ENCODE data around the gene OCEL1. TPM values are rescaled to one million over a fixed set of nuclear protein-coding genes. Genes with fewer than 3 reads are reported as not detected.

Gene OCEL1
- total RNA-seq, 2 donors from 2014 or later, result 21.6 to 26.2 TPM

DNA sequence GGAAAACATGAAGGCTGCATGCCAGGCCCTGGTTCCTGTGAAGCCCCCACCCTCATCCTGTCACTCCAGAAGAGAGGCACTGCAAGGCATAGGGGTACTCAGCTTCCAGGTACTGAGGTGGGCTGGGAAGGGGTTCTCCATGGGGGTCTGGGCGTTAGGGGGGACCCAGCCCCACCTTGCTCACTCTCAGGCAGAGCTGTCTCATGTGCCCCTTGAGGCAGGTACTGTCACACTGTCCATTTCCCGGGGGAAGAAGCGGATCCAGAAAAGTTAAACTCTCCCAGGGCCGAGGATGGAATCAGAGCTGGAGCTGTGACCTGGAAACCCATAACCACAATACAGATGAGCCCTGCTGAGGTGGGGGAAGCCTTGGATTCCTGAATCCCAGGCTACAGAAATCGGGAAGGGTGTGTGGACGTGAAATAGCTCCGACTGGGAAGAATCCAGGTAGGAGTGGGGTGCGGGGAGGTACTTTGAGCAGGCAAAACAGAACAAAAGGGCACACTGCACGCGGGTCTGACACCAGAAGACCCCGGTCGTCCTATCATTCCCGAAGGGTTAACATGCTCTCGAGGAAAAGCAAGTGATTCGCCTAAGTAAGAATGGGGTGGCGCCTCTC, 11.4 kb upstream of the OCEL1 start:
- TF ChIP-seq, protein P1, sequence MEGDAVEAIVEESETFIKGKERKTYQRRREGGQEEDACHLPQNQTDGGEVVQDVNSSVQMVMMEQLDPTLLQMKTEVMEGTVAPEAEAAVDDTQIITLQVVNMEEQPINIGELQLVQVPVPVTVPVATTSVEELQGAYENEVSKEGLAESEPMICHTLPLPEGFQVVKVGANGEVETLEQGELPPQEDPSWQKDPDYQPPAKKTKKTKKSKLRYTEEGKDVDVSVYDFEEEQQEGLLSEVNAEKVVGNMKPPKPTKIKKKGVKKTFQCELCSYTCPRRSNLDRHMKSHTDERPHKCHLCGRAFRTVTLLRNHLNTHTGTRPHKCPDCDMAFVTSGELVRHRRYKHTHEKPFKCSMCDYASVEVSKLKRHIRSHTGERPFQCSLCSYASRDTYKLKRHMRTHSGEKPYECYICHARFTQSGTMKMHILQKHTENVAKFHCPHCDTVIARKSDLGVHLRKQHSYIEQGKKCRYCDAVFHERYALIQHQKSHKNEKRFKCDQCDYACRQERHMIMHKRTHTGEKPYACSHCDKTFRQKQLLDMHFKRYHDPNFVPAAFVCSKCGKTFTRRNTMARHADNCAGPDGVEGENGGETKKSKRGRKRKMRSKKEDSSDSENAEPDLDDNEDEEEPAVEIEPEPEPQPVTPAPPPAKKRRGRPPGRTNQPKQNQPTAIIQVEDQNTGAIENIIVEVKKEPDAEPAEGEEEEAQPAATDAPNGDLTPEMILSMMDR (IDR thresholded peaks at IDR 0.05), result no peak
- TF ChIP-seq POLR2AphosphoS5 (IDR thresholded peaks at IDR 0.05) (no peak), POLR2A (IDR thresholded peaks at IDR 0.05) (no peak)
- intact Hi-C loops (cut with DNase I), result no loop called here
- Histone ChIP-seq H3K9me3 (no peaks in the 10 kb centered on the region), H3K4me3 (peak overlapping the region; percentile 56 to 71), H3K27me3 (replicated peaks; ENCODE audit: insufficient read depth) (no peaks in the 10 kb centered on the region), H3K27ac (peak overlapping the region; percentile 91 to 92), H3K4me1 (replicated peaks) (no peaks in the 10 kb centered on the region), H3K36me3 (peaks cover 0 to 4% of the 10 kb centered on the region in 2 donors)
- WGBS, result 24% methylated on average over 16 of the region's 16 CpGs
- DNase-seq (ENCODE audit: low spot score), result no peak

DNA sequence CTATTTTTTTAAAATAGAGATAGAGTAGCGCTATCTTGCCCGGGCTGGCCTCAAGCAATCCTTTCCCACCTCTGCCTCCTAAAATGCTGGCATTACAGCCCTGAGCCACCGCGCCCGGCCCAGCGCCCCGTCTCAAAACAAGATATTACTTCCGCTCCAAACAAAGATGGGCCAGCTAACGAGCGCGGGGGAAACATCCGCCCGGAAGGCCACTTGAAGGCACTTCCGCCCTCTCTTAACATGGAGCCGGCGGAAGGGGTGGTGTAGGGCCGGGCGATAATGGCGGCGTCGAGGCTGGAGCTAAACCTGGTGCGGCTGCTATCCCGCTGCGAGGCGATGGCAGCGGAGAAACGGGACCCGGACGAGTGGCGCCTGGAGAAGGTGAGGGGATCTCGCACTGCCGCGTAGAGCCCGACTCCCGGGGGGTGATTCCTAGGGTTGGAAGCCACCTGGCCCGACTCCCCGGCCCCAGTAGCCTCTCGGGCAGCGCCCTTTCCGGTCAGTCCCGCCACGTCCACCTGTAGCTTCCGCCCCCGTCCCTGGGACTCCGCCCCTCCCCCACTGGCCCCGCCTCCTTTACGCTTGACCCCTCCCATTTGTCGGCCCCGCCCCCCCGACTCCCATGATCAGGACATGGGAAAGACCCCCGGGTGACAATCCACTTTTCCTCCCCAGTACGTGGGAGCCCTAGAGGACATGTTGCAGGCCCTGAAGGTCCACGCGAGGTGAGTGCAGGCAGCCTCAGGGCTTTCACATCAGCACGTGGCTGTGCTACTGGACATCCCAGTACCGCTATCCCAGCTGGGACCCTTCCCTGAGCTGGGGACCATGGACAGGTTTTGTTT, 10.7 kb upstream of the OCEL1 start, which contains the start of gene USE1:
Gene USE1, plus strand, starts transcription at position 231 of the 845 bp plus-strand sequence. Its CDS starts 49 bp downstream, at position 280.
- peak within 1 kb of the TSS; percentile 91 to 92 for H3K27ac ChIP-seq
- H3K9me3 ChIP-seq, result no peaks in the 10 kb centered on the region
- peak within 1 kb of the TSS; percentile 56 to 71 for H3K4me3 ChIP-seq
- intact Hi-C loops (cut with DNase I), result no loop called here
- TF ChIP-seq, protein P1 (IDR thresholded peaks at IDR 0.05), result no peak
- peak; percentile 63 for TF ChIP-seq POLR2A (IDR thresholded peaks at IDR 0.05)
- TF ChIP-seq POLR2AphosphoS5 (IDR thresholded peaks at IDR 0.05), result peak; percentile 94
- peak; percentile 91 for DNase-seq (ENCODE audit: low spot score)
- no peaks in the 10 kb centered on the region for H3K27me3 ChIP-seq (replicated peaks; ENCODE audit: insufficient read depth)
- peaks cover 0 to 4% of the 10 kb centered on the region in 2 donors for H3K36me3 ChIP-seq
- WGBS, result 5% methylated on average over 49 of the region's 56 CpGs
- H3K4me1 ChIP-seq (replicated peaks), result no peaks in the 10 kb centered on the region

DNA sequence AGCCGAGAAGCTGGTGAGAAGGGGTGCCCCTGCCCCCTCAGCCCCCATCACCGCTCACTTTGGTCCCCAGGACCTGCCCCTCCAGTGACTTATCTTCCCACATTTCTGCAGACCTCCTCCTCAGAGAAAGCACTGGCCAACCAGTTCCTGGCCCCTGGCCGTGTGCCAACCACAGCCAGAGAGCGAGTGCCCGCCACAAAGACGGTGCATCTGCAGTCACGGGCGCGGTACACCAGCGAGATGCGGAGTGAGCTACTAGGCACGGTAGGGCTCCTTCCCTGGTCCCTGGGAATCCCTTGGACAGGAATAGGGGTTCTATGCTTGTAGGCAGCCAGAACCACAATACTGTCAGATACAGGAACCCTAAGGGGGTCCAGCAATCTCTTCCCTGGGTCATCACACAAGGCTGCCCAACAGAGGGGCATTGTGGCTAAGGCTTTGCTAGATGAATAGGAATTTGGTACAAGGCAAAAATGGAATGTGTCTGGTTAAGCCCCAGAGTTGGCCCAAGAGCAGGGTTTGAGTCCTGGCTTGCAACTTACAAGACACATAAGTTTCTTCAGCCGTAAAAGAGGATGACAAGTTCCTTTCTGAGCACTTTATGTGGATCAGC, 9.9 kb upstream of the OCEL1 start:
- peaks cover 0 to 4% of the 10 kb centered on the region in 2 donors for H3K36me3 ChIP-seq

DNA sequence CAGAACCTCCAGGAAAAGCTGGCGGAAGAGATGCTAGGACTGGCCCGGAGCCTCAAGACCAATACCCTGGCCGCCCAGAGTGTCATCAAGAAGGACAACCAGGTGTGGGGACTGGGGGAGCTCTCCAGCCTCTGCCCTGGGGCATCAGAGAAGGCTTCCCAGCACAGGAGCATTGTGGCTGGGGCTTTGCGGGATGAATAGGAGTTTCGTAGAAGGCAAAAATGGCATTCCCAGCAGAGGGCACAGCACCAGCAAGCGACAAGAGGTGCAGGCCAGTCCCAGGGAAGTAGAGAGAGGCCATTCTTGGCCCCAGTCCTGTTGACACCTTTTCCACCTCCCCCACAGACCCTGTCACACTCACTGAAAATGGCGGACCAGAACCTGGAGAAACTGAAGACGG, 6.7 kb upstream of the OCEL1 start:
- Histone ChIP-seq H3K27me3 (replicated peaks; ENCODE audit: insufficient read depth) (no peaks in the 10 kb centered on the region), H3K4me1 (replicated peaks) (no peaks in the 10 kb centered on the region), H3K27ac (no peak overlapping the region), H3K9me3 (no peaks in the 10 kb centered on the region), H3K36me3 (peaks cover 0 to 4% of the 10 kb centered on the region in 2 donors), H3K4me3 (no peak overlapping the region)
- 100% methylated on average over 7 of the region's 8 CpGs for WGBS
- TF ChIP-seq, protein P1 (IDR thresholded peaks at IDR 0.05), result no peak
- TF ChIP-seq POLR2A (IDR thresholded peaks at IDR 0.05), result no peak
- no peak for TF ChIP-seq POLR2AphosphoS5 (IDR thresholded peaks at IDR 0.05)
- intact Hi-C loops (cut with DNase I), result no loop called here
- DNase-seq (ENCODE audit: low spot score), result no peak

More for the DNA sequence above, 9.9 kb upstream of the OCEL1 start:
- no peak overlapping the region for H3K27ac ChIP-seq
- 80% methylated on average over 13 of the region's 13 CpGs for WGBS
- TF ChIP-seq POLR2A (IDR thresholded peaks at IDR 0.05) (no peak), POLR2AphosphoS5 (IDR thresholded peaks at IDR 0.05) (no peak)
- TF ChIP-seq, protein P1 (IDR thresholded peaks at IDR 0.05), result no peak
- no peak for DNase-seq (ENCODE audit: low spot score)
- H3K4me1 ChIP-seq (replicated peaks), result no peaks in the 10 kb centered on the region
- peak overlapping the region in 1 of 2 donors; percentile 71 for H3K4me3 ChIP-seq
- H3K27me3 ChIP-seq (replicated peaks; ENCODE audit: insufficient read depth), result no peaks in the 10 kb centered on the region
- intact Hi-C loops (cut with DNase I), result no loop called here
- no peaks in the 10 kb centered on the region for H3K9me3 ChIP-seq
